HG03103 (cell line): ENCODE data around the gene NLGN1.

ENCODE experiments used
- ATAC-seq: cut with Tn5 transposase; IDR thresholded peaks from one replicate; pipeline ENCODE4 v1.9.1; 2021; ENCODE audit warnings: low read depth; ENCODE audit not compliant: unreplicated experiment

NLGN1 gene

GRCh38 chr3:174120997-174121396 is 723.5 kb downstream of the NLGN1 start:
- ATAC-seq: no peak

DNA sequence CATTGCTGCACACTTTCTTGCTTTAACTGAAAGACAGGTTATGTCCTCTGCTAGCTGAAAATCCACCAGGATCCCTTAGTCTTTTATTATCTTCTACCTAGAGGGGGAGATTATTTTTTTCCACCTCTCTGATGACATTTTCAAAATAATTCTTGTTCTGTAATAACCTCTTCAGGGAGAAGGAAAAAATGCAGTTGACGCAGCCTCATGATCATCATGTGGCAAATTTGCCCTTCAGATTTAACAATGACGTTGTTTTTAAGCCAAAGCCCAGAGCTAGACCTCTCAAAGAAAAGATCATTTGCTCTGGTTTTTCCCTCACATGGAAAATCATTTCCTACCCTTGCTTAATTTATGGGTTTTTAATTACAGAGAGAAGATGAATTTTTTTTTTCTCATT is 724.9 kb downstream of the NLGN1 start:
- no peak for ATAC-seq

- ATAC-seq: no peak
Measured at GRCh38 chr3:174125267-174125824, 727.8 kb downstream of the NLGN1 start.

DNA sequence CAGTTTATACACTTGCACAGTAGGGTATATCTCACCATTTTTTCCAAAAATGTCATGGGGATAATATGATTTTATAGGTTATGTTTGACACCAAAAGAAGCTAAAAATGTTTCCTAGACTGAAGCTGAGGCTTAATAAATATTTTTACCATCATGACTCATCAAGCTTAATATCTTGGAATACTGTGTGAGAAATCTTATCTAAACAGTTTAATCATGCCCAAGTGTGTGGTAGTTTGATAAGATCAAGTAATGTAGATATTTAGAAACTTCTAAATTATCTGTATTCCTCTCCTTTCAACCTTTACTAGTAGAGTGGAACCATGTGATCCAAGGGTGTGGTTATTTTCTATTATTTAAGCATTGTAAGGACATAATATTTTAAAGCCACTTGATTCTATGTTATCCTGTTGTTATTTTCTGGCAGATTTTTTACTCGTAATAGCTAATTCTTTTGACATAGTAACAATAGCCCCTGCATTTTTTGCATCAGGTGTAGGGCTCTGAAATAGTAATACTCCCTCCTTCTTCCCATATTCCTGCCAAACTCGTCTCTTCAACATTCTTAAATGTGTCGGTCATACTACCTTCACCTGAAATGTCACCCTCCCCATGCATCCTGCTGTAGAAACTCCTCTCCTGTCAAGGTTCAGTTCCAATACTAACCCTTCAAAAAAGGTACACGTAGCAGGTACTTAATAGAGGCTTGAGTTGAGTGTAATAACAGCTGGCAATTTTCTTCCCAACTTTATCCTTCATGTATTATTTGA is 729.6 kb downstream of the NLGN1 start:
- no peak for ATAC-seq

- no peak for ATAC-seq
Measured at GRCh38 chr3:174132006-174132405, 734.5 kb downstream of the NLGN1 start.

DNA sequence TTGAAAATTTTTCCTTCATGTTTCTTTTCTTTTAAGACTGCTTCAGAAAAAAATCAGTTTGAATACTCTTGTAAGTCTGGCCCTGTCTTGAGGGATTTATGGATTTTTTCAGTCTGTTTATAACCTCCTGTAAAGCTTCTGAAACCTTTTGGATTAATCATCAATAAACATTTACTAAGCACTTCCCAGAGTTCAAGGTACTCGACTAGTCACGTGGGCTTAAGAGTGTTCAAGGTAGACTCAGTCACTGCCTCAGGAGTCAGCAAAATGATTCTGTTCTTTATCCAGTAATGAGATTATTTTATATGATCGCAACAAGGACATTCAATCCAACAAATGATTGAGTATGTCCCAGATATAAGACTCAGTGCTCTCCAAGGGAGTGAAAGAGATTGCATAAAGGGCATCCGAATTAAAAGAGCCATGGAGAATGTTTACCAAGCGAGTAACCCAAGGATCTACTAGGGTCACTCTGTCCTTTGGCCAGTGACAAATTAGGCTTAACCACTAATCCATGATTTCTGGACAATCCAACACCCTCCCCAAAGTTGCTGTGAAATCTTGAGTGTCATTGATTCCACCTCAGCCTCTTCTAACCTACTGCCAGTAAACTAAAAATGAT is 735.0 kb downstream of the NLGN1 start:
- no peak for ATAC-seq

- ATAC-seq: no peak
Measured at GRCh38 chr3:174146008-174146407, 748.5 kb downstream of the NLGN1 start.

GRCh38 chr3:174147798-174148197 is 750.3 kb downstream of the NLGN1 start:
- no peak for ATAC-seq

DNA sequence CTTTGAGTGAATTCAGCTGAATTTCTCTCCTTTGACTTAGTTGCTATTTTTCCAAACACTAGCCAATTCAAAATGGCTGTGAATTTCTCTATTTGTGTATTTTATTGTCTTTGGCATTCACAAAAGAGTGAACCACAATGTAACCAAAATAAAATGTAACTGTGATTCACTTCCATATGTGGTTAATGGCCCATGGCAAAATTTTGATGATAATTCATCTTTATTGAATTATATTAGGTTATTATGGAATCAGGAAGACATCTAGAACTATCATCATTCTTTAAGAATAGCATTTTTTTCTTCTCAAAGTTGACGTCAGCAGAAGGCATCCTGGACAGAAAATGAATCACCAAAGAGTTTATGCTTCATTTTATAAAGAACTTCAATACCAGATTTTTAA is 756.3 kb downstream of the NLGN1 start:
- no peak for ATAC-seq

- no peak for ATAC-seq
Measured at GRCh38 chr3:174156200-174156599, 758.7 kb downstream of the NLGN1 start.

- ATAC-seq: no peak
Measured at GRCh38 chr3:174158674-174159073, 761.1 kb downstream of the NLGN1 start.

DNA sequence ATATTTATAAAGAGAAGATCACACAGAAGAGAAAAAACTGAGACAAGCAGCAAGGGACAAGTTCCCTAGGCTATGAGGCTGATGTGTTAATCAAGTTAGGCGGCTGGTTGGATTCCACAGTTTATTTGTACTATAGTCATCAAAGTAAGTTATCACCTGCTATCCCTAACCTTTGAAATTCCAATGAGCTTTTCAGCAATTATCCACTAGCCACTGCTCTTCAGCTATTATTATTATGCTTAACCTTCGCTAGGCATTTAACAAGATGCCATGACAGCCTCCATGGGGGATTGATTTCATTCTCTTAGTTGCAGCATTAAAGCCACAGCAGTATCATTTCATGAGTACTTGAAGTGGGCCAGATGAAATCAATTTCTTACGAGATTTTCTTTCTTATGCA is 762.1 kb downstream of the NLGN1 start:
- no peak for ATAC-seq

GRCh38 chr3:174162550-174162949 is 765.0 kb downstream of the NLGN1 start:
- no peak for ATAC-seq

- ATAC-seq: no peak
Measured at GRCh38 chr3:174168026-174168425, 770.5 kb downstream of the NLGN1 start.

DNA sequence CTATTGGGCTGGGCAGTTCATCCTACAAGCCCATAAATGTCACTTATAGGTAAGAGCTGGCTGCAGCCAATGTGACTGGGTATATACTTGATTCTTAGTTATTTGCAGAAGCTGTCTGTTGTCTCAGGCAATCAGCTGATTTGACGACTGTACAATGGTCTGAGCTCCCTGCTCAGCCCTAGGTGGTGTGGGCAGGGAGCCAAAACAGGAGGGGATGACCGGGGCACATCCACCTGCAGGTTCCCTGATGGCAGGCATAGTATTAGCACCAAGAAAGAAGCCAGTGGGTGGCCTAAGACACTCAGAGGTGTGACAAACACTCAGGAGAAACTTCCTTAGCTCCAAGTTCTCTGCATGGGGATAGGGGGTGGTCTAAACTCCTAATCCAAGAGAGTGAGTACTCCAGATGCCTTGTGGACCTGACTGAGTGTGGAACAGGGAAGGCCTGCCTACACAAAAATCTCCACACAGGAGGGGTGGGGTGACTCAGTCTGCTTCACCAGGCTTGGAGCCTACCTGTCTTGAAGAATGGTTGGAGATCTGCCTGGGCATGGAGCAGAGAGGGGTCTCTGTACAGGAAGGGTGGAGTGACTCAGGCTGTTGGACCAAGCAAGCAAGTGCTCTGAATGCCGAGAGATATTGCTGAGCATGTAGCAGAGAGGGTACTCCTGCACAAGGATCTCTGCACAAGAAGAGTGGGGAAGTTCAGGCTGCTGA is 771.2 kb downstream of the NLGN1 start:
- ATAC-seq: no peak

GRCh38 chr3:174169736-174170135 is 772.2 kb downstream of the NLGN1 start:
- no peak for ATAC-seq

GRCh38 chr3:174170248-174170647 is 772.7 kb downstream of the NLGN1 start:
- no peak for ATAC-seq

DNA sequence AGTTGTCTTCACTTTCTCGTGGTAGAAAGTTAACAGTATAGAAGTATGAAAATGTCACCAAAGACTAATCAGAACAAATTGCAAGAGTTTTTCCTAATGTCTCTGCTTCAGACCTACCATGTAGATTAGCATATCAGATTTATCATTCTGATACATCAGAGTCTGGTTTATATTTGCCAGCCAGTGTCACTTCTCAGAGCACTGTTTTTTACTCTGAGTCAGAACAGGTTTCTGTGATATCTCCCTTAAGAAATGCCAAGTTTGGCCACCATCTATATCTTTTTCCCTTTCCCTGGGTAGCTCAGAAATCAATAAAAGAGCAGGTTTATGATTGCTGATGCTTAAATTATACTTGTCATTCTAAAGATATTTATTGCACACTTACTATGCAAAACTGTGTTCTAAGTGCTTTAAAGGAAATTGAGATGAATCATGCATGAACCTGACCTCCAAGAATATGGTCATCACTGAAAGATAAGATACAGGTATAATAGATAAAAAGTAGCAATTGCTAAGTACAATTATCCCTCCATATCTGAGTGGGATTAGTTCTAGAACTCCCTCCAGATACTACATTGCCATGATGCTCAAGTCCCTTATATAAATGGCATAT is 788.9 kb downstream of the NLGN1 start:
- ATAC-seq: no peak

DNA sequence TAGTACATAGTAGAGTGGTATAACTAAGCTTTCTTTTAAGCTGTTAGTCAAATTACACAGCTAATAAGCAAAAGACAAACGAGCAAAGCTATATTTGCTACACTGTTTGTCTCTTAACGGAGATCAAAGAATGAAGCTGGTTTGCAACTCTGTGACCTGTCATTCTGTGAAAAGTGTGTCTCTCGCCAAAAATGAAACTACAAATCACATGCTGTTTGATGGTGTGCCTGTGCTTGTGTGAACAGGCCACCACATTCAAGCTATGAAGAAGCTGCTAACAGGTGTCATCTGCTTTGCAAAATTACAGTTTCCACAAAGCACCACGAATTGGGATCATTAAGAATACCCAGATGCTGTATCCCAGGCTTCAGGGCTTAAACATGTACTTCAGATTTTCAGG is 793.8 kb downstream of the NLGN1 start:
- peak; percentile 60 for ATAC-seq

GRCh38 chr3:174191895-174192294 is 794.4 kb downstream of the NLGN1 start:
- ATAC-seq: no peak

DNA sequence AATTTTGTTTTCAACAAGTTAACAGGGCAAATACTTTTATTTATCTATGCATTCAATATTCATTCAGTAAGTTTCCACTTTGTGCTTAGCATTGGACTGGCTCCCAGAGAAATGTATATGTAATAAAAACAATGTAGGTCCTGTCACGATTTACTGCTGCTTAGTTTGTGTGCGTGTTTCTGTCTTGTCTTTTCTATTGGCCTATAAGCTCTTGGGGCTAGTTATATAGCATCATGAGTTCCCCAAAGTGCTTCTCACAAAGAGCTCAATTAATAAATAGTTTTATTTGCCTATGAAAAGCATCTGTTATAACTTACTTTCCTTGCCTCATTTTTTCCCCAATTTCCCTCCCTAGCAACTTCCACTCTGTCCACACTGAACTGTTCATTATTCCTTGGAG is 794.9 kb downstream of the NLGN1 start:
- no peak for ATAC-seq
